HepG2 (cell line): ENCODE measurements around the gene KRTDAP. TPM values are rescaled to one million over a fixed set of nuclear protein-coding genes. Genes with fewer than 3 reads are reported as not detected.
A peak's percentile ranks its signal among the peaks of the same experiment; 100 is the strongest.

Experiments
- ARNTL ChIP-seq: sonication (generic); formaldehyde crosslinking; IDR thresholded peaks from 2 replicates; pipeline ENCODE4 v1.4.0; 2020; ENCODE audit warnings: mild to moderate bottlenecking, missing genetic modification reagents
- EP300 ChIP-seq, 3 experiments: sonication (generic) in 1 of 3; formaldehyde crosslinking in 1 of 3; IDR thresholded peaks; 2 replicates each; pipeline versions ENCODE4 v1.5.1 to v1.6.1; 2011 to 2020; ENCODE audit warnings: low read depth in 2 of 3, low read length in 2 of 3, borderline replicate concordance in 1 of 3, improper control_type of control experiment in 1 of 3, mild to moderate bottlenecking in 1 of 3, missing genetic modification reagents in 1 of 3, moderate library complexity in 1 of 3
- GTF3A ChIP-seq: sonication (generic); formaldehyde crosslinking; conservative IDR thresholded peaks from 2 replicates; pipeline ENCODE4 v1.4.0; 2020; ENCODE audit warnings: mild to moderate bottlenecking, missing genetic modification reagents
- IRF2 ChIP-seq: IDR thresholded peaks from 2 replicates; pipeline ENCODE4 v1.6.1; 2018; ENCODE audit warnings: missing genetic modification reagents, missing compliant biosample characterization
- JUND ChIP-seq: sonication (generic); formaldehyde crosslinking; IDR thresholded peaks from 2 replicates; pipeline ENCODE4 v1.8.0; 2022; ENCODE audit warnings: mild to moderate bottlenecking, missing genetic modification reagents
- NPAS2 ChIP-seq: sonication (generic); formaldehyde crosslinking; IDR thresholded peaks from 2 replicates; pipeline ENCODE4 v1.8.0; 2022; ENCODE audit warnings: mild to moderate bottlenecking, missing genetic modification reagents, borderline replicate concordance
- SNRNP70 ChIP-seq: fragments of 200-400 bp; formaldehyde crosslinking; IDR thresholded peaks from 2 replicates; pipeline ENCODE4 v1.6.1; 2017; ENCODE audit warnings: mild to moderate bottlenecking, low read depth, low read length, moderate library complexity
- ZNF10 ChIP-seq: sonication (generic); formaldehyde crosslinking; IDR thresholded peaks from 2 replicates; pipeline ENCODE4 v1.4.0; 2020; ENCODE audit warnings: mild to moderate bottlenecking, low read depth, missing genetic modification reagents, borderline replicate concordance
- ZNF775 ChIP-seq: sonication (generic); formaldehyde crosslinking; IDR thresholded peaks from 2 replicates; pipeline ENCODE4 v1.4.0; 2020; ENCODE audit warnings: missing genetic modification reagents, mild to moderate bottlenecking, moderate library complexity, borderline replicate concordance
- polyA plus RNA-seq, 8 experiments: library from polyadenylated mRNA; depleted of rRNA in 3 of 8; stranded (reverse) in 7 of 8; unstranded in 1 of 8; fragments of >200 nt; fragmentation: Illumina TruSeq in 4 of 8; extraction: Trizol in 4 of 8; gene quantifications; 2 replicates each; pipeline versions ENCODE4 v1.2.1 to v1.2.3, GENCODE V29; 2011 to 2016; ENCODE audit warnings: low read depth in 4 of 8, missing spikeins in 1 of 8, mixed read lengths in 1 of 8; ENCODE audit not compliant: insufficient read depth in 1 of 8
- total RNA-seq, 5 experiments: library from RNA; depleted of rRNA; stranded (reverse); fragments of >200 nt; fragmentation: Illumina TruSeq; extraction: Trizol; gene quantifications; 2 replicates each; pipeline ENCODE4 v1.2.3, GENCODE V29; 2016; ENCODE audit warnings: low read depth in 1 of 5
- TF ChIP-seq, protein P1 (sequence below), 2 experiments: sonication (generic) in 1 of 2; formaldehyde crosslinking in 1 of 2; IDR thresholded peaks; 2 replicates each; pipeline versions ENCODE4 v1.4.0 to v1.6.1; 2018 to 2020; ENCODE audit warnings: missing genetic modification reagents in 2 of 2, borderline replicate concordance in 1 of 2, low read depth in 1 of 2, mild to moderate bottlenecking in 1 of 2, missing biosample characterization in 1 of 2
- TF ChIP-seq, protein P2 (sequence below): sonication (generic); formaldehyde crosslinking; IDR thresholded peaks from 2 replicates; pipeline ENCODE4 v1.5.0; 2020; ENCODE audit warnings: mild to moderate bottlenecking, missing genetic modification reagents
- TF ChIP-seq, protein P3 (sequence below): sonication (generic); formaldehyde crosslinking; IDR thresholded peaks from 2 replicates; pipeline ENCODE4 v1.5.0; 2020; ENCODE audit warnings: mild to moderate bottlenecking, missing genetic modification reagents
- TF ChIP-seq, protein P4 (sequence below): sonication (generic); formaldehyde crosslinking; IDR thresholded peaks from 2 replicates; pipeline ENCODE4 v1.4.0; 2020; ENCODE audit warnings: low read depth, mild to moderate bottlenecking, missing genetic modification reagents
- TF ChIP-seq, protein P5 (sequence below): sonication (generic); formaldehyde crosslinking; IDR thresholded peaks from 2 replicates; pipeline ENCODE4 v1.8.1; 2023; ENCODE audit warnings: mild to moderate bottlenecking, moderate library complexity, missing genetic modification reagents
- TF ChIP-seq, protein P6 (sequence below): IDR thresholded peaks from 2 replicates; pipeline ENCODE4 v1.6.1; 2016; ENCODE audit warnings: missing compliant biosample characterization, missing genetic modification reagents, borderline replicate concordance

KRTDAP gene
- total and polyA plus RNA-seq, 2 of the 13 experiments (the other 11 are each of a cell fraction or from before 2014, with no cell fraction given): 0.86 to 1.5 TPM

DNA sequence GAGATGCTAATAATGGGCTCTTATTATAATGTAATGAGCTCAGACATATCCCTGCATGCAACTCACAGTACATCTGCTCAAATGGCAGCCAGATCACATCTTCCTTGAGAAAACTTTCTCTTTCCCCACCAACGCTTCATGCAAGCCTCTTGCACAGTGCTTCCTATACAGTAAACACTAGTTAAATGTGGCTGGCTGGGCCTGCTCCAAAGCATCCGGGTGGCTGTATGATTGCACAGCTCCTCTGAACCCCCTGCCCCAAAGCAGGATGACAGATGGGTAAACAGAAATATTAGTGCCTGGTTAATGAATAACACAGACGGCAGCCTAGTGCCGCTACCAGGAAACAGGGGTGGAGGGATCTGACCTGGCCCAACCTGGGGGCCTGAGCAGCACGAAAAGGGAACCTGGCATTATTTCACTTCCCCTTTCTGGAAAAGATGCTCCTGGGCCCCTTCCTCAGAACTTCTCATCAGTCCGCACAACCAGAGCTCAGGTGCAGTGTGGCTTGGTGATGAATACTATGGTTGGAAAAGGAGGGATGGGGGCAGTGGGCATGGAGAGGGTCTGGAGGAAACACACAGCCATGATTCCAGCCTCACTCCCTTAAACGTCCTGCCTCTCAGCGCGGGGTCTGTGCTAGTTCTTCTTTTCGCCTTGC, 31.4 kb downstream of the KRTDAP start (continued):
- TF ChIP-seq, protein P1, sequence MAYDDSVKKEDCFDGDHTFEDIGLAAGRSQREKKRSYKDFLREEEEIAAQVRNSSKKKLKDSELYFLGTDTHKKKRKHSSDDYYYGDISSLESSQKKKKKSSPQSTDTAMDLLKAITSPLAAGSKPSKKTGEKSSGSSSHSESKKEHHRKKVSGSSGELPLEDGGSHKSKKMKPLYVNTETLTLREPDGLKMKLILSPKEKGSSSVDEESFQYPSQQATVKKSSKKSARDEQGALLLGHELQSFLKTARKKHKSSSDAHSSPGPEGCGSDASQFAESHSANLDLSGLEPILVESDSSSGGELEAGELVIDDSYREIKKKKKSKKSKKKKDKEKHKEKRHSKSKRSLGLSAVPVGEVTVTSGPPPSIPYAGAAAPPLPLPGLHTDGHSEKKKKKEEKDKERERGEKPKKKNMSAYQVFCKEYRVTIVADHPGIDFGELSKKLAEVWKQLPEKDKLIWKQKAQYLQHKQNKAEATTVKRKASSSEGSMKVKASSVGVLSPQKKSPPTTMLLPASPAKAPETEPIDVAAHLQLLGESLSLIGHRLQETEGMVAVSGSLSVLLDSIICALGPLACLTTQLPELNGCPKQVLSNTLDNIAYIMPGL (CRISPR knock-in tag; IDR thresholded peaks at IDR 0.05; ENCODE audit: borderline replicate concordance in 1 of 2, low read depth in 1 of 2): peak in 1 of 2 experiments; percentile 43; a peak in 1 of 4 replicates
- TF ChIP-seq EP300 (IDR thresholded peaks at IDR 0.05; ENCODE audit: low read depth in 2 of 2, low read length in 2 of 2) (peak in 1 of 2 experiments; percentile 78; a peak in 2 of 4 replicates), EP300 (CRISPR knock-in tag; IDR thresholded peaks at IDR 0.05; ENCODE audit: borderline replicate concordance) (no peak; the same call in 1 of the 2 replicates), ZNF775 (CRISPR knock-in tag) (no peak), ARNTL (0 out of 2 replicates have a peak, but pooled peaks have one; percentile 45), SNRNP70 (no peak), NPAS2 (CRISPR knock-in tag) (no peak), ZNF10 (CRISPR knock-in tag) (no peak), GTF3A (CRISPR knock-in tag) (no peak), IRF2 (CRISPR knock-in tag) (peak; percentile 69; the same call in 1 of the 2 replicates), JUND (no peak)
- TF ChIP-seq, protein P2, sequence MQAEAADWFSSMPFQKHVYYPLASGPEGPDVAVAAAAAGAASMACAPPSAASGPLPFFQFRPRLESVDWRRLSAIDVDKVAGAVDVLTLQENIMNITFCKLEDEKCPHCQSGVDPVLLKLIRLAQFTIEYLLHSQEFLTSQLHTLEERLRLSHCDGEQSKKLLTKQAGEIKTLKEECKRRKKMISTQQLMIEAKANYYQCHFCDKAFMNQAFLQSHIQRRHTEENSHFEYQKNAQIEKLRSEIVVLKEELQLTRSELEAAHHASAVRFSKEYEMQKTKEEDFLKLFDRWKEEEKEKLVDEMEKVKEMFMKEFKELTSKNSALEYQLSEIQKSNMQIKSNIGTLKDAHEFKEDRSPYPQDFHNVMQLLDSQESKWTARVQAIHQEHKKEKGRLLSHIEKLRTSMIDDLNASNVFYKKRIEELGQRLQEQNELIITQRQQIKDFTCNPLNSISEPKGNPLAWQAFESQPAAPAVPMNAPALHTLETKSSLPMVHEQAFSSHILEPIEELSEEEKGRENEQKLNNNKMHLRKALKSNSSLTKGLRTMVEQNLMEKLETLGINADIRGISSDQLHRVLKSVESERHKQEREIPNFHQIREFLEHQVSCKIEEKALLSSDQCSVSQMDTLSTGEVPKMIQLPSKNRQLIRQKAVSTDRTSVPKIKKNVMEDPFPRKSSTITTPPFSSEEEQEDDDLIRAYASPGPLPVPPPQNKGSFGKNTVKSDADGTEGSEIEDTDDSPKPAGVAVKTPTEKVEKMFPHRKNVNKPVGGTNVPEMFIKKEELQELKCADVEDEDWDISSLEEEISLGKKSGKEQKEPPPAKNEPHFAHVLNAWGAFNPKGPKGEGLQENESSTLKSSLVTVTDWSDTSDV: no peak
- TF ChIP-seq, protein P3, sequence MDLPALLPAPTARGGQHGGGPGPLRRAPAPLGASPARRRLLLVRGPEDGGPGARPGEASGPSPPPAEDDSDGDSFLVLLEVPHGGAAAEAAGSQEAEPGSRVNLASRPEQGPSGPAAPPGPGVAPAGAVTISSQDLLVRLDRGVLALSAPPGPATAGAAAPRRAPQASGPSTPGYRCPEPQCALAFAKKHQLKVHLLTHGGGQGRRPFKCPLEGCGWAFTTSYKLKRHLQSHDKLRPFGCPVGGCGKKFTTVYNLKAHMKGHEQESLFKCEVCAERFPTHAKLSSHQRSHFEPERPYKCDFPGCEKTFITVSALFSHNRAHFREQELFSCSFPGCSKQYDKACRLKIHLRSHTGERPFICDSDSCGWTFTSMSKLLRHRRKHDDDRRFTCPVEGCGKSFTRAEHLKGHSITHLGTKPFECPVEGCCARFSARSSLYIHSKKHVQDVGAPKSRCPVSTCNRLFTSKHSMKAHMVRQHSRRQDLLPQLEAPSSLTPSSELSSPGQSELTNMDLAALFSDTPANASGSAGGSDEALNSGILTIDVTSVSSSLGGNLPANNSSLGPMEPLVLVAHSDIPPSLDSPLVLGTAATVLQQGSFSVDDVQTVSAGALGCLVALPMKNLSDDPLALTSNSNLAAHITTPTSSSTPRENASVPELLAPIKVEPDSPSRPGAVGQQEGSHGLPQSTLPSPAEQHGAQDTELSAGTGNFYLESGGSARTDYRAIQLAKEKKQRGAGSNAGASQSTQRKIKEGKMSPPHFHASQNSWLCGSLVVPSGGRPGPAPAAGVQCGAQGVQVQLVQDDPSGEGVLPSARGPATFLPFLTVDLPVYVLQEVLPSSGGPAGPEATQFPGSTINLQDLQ (CRISPR knock-in tag): no peak
- TF ChIP-seq, protein P4, sequence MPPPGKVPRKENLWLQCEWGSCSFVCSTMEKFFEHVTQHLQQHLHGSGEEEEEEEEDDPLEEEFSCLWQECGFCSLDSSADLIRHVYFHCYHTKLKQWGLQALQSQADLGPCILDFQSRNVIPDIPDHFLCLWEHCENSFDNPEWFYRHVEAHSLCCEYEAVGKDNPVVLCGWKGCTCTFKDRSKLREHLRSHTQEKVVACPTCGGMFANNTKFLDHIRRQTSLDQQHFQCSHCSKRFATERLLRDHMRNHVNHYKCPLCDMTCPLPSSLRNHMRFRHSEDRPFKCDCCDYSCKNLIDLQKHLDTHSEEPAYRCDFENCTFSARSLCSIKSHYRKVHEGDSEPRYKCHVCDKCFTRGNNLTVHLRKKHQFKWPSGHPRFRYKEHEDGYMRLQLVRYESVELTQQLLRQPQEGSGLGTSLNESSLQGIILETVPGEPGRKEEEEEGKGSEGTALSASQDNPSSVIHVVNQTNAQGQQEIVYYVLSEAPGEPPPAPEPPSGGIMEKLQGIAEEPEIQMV (CRISPR knock-in tag): no peak
- TF ChIP-seq, protein P5, sequence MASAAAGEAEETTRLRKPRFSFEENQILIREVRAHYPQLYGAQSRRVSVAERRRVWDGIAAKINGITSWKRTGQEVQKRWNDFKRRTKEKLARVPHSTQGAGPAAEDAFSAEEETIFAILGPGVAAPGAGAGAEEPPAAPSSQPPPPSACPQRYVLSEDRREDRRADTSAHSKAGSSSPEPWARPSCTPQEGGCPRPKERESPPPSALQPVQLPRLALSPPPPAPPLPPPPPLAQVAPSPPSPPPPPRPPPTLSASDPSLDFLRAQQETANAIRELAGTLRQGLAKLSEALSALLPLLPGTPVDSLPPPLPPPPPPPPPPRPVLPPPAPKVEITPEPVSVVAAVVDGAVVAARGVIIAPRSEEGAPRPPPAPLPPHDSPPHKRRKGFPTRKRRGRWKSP (CRISPR knock-in tag): 0 out of 2 replicates have a peak, but pooled peaks have one; percentile 66
- TF ChIP-seq, protein P6, sequence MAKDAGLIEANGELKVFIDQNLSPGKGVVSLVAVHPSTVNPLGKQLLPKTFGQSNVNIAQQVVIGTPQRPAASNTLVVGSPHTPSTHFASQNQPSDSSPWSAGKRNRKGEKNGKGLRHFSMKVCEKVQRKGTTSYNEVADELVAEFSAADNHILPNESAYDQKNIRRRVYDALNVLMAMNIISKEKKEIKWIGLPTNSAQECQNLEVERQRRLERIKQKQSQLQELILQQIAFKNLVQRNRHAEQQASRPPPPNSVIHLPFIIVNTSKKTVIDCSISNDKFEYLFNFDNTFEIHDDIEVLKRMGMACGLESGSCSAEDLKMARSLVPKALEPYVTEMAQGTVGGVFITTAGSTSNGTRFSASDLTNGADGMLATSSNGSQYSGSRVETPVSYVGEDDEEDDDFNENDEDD: peak; percentile 15; the same call in 1 of the 2 replicates
